ENCODE measurements around the gene GPRC5C. TPM values are rescaled to one million over a fixed set of nuclear protein-coding genes. Genes with fewer than 3 reads are reported as not detected.

GPRC5C gene
- total RNA-seq, 1 donor from 2014 or later: 80.3 TPM

- Histone ChIP-seq H3K36me3 (ENCODE audit: control insufficient read depth, insufficient read depth, low read length) (no peaks in the 10 kb centered on the region), H3K27me3 (ENCODE audit: control insufficient read depth, insufficient read depth, low read length) (peaks cover 13% of the 10 kb centered on the region), H3K4me3 (ENCODE audit: low read depth, low read length) (no peak overlapping the region)
- TF ChIP-seq CTCF (IDR thresholded peaks at IDR 0.05; ENCODE audit: insufficient read depth, low read length, poor library complexity, severe bottlenecking): no peak
- DNase-seq (ENCODE audit: low read depth): no peak
Observed at GRCh38 chr17:74452033-74452840, 20.3 kb downstream of the GPRC5C start.

- Histone ChIP-seq H3K4me3 (ENCODE audit: low read depth, low read length) (no peak overlapping the region), H3K36me3 (ENCODE audit: control insufficient read depth, insufficient read depth, low read length) (no peaks in the 10 kb centered on the region), H3K27me3 (ENCODE audit: control insufficient read depth, insufficient read depth, low read length) (peaks cover 15% of the 10 kb centered on the region)
- no peak for TF ChIP-seq CTCF (IDR thresholded peaks at IDR 0.05; ENCODE audit: insufficient read depth, low read length, poor library complexity, severe bottlenecking)
- no peak for DNase-seq (ENCODE audit: low read depth)
Observed at GRCh38 chr17:74452841-74453661, 21.2 kb downstream of the GPRC5C start.

GRCh38 chr17:74453665-74454196 is 21.8 kb downstream of the GPRC5C start:
- no peak for TF ChIP-seq CTCF (IDR thresholded peaks at IDR 0.05; ENCODE audit: insufficient read depth, low read length, poor library complexity, severe bottlenecking)
- no peak for DNase-seq (ENCODE audit: low read depth)
- no peaks in the 10 kb centered on the region for H3K36me3 ChIP-seq (ENCODE audit: control insufficient read depth, insufficient read depth, low read length)
- peak overlapping the region; percentile 27 for H3K4me3 ChIP-seq (ENCODE audit: low read depth, low read length)
- H3K27me3 ChIP-seq (ENCODE audit: control insufficient read depth, insufficient read depth, low read length): peaks cover 21% of the 10 kb centered on the region

GRCh38 chr17:74454197-74455024 is 22.5 kb downstream of the GPRC5C start:
- peak overlapping the region; percentile 26 for H3K4me3 ChIP-seq (ENCODE audit: low read depth, low read length)
- no peaks in the 10 kb centered on the region for H3K36me3 ChIP-seq (ENCODE audit: control insufficient read depth, insufficient read depth, low read length)
- TF ChIP-seq CTCF (IDR thresholded peaks at IDR 0.05; ENCODE audit: insufficient read depth, low read length, poor library complexity, severe bottlenecking): no peak
- peaks cover 22% of the 10 kb centered on the region for H3K27me3 ChIP-seq (ENCODE audit: control insufficient read depth, insufficient read depth, low read length)
- no peak for DNase-seq (ENCODE audit: low read depth)

- no peak overlapping the region for H3K4me3 ChIP-seq (ENCODE audit: low read depth, low read length)
- no peak for TF ChIP-seq CTCF (IDR thresholded peaks at IDR 0.05; ENCODE audit: insufficient read depth, low read length, poor library complexity, severe bottlenecking)
- H3K36me3 ChIP-seq (ENCODE audit: control insufficient read depth, insufficient read depth, low read length): no peaks in the 10 kb centered on the region
- DNase-seq (ENCODE audit: low read depth): no peak
- H3K27me3 ChIP-seq (ENCODE audit: control insufficient read depth, insufficient read depth, low read length): peaks cover 26% of the 10 kb centered on the region
Observed at GRCh38 chr17:74455025-74455545, 23.2 kb downstream of the GPRC5C start.
